Retina (tissue), 1 donor: Measurements from ENCODE around the gene ACVR1C.

Experiments used
- DNase-seq: peaks from one replicate; pipeline ENCODE4 v3.0.0-alpha.2; 2016

ACVR1C gene

GRCh38 chr2:157628477-157629415 lies at the start of gene ACVR1C:
Gene ACVR1C, minus strand, starts transcription at chr2:157628864. Its CDS starts 220 bp downstream, at chr2:157628644.
- peak; percentile 87 for DNase-seq

- DNase-seq = no peak
Measured at GRCh38 chr2:157677941-157678340, 49.3 kb upstream of the ACVR1C start.

GRCh38 chr2:157672129-157672528 lies 43.5 kb upstream of the ACVR1C start:
- no peak for DNase-seq

- no peak for DNase-seq
Measured at GRCh38 chr2:157662401-157662800, 33.7 kb upstream of the ACVR1C start.

- DNase-seq = no peak
Measured at GRCh38 chr2:157661776-157662175, 33.1 kb upstream of the ACVR1C start.

- no peak for DNase-seq
Measured at GRCh38 chr2:157657858-157658257, 29.2 kb upstream of the ACVR1C start.

GRCh38 chr2:157657101-157657500 lies 28.4 kb upstream of the ACVR1C start:
- DNase-seq = no peak

- no peak for DNase-seq
Measured at GRCh38 chr2:157644776-157645175, 16.1 kb upstream of the ACVR1C start.

GRCh38 chr2:157631861-157632260 lies 3.2 kb upstream of the ACVR1C start:
- no peak for DNase-seq

- peak; percentile 51 for DNase-seq
Measured at GRCh38 chr2:157627594-157628476, 829 bp downstream of the ACVR1C start.

- DNase-seq = no peak
Measured at GRCh38 chr2:157625296-157625695, 3.4 kb downstream of the ACVR1C start.

GRCh38 chr2:157620956-157621355 lies 7.7 kb downstream of the ACVR1C start:
- no peak for DNase-seq

- no peak for DNase-seq
Measured at GRCh38 chr2:157611726-157612125, 16.9 kb downstream of the ACVR1C start.

- no peak for DNase-seq
Measured at GRCh38 chr2:157611110-157611509, 17.6 kb downstream of the ACVR1C start.

GRCh38 chr2:157606534-157606933 lies 22.1 kb downstream of the ACVR1C start:
- DNase-seq = no peak

- no peak for DNase-seq
Measured at GRCh38 chr2:157603198-157603597, 25.5 kb downstream of the ACVR1C start.

GRCh38 chr2:157601807-157602206 lies 26.9 kb downstream of the ACVR1C start:
- no peak for DNase-seq

GRCh38 chr2:157596992-157597681 lies 31.5 kb downstream of the ACVR1C start:
- peak; percentile 36 for DNase-seq

- DNase-seq = no peak
Measured at GRCh38 chr2:157593411-157593810, 35.3 kb downstream of the ACVR1C start.

GRCh38 chr2:157592948-157593347 lies 35.7 kb downstream of the ACVR1C start:
- no peak for DNase-seq

- DNase-seq = no peak
Measured at GRCh38 chr2:157592374-157592773, 36.3 kb downstream of the ACVR1C start.

GRCh38 chr2:157587576-157587975 lies 41.1 kb downstream of the ACVR1C start:
- no peak for DNase-seq

- no peak for DNase-seq
Measured at GRCh38 chr2:157574165-157574564, 54.5 kb downstream of the ACVR1C start.
